ENCODE measurements around the gene CFAP77.

DNA sequence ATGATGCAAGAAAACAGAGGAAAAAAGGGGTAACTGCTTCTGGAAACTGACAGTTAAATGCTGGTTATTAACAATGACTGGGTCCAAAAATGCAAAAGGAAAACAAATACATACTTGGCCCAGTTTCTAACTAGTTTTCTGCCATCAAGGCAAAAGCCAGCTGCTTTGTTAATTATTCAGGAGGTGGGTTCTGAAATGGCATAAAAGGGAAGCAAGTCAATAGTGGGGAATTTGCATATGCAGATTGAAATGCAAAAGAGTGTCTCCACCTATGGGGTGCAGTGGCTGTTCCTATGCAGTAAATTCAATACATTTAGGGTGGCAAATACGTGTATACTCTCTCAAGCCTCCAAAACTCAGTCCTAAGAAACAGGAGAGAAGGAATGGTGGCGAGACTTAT lies 205.8 kb downstream of the CFAP77 start:
- TF ChIP-seq, protein P1, sequence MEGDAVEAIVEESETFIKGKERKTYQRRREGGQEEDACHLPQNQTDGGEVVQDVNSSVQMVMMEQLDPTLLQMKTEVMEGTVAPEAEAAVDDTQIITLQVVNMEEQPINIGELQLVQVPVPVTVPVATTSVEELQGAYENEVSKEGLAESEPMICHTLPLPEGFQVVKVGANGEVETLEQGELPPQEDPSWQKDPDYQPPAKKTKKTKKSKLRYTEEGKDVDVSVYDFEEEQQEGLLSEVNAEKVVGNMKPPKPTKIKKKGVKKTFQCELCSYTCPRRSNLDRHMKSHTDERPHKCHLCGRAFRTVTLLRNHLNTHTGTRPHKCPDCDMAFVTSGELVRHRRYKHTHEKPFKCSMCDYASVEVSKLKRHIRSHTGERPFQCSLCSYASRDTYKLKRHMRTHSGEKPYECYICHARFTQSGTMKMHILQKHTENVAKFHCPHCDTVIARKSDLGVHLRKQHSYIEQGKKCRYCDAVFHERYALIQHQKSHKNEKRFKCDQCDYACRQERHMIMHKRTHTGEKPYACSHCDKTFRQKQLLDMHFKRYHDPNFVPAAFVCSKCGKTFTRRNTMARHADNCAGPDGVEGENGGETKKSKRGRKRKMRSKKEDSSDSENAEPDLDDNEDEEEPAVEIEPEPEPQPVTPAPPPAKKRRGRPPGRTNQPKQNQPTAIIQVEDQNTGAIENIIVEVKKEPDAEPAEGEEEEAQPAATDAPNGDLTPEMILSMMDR (conservative IDR thresholded peaks at IDR 0.05 in 1 of 2, IDR thresholded peaks at IDR 0.05 in 1 of 2; ENCODE audit: extremely low read depth in 1 of 2, insufficient read depth in 1 of 2, low read depth in 1 of 2, low read length in 2 of 2): no peak
- TF ChIP-seq EZH2 (IDR thresholded peaks at IDR 0.05; ENCODE audit: borderline replicate concordance, low read length): no peak
